Transverse colon (tissue), 4 donors: ENCODE results near the gene MTURN. TPM values are rescaled to one million over a fixed set of nuclear protein-coding genes. Genes with fewer than 3 reads are reported as not detected.

Source experiments
- DNase-seq: peaks from one replicate; pipeline ENCODE4 v3.0.0-alpha.2; 2019
- H3K27ac ChIP-seq, 4 donors: fragments of 200-600 bp; sonication (generic); 2 replicates each; pipeline ENCODE4 v1.5.1; 2016 to 2018; ENCODE audit warnings: inconsistent platforms in 4 of 4
- H3K27me3 ChIP-seq: fragments of 200-600 bp; sonication (generic); 2 replicates; pipeline ENCODE4 v1.5.1; 2017; ENCODE audit warnings: inconsistent platforms
- H3K36me3 ChIP-seq, 4 donors: fragments of 200-600 bp; sonication (generic); 2 replicates each; pipeline ENCODE4 v1.5.1; 2017 to 2019; ENCODE audit warnings: inconsistent platforms in 4 of 4
- H3K4me1 ChIP-seq, 4 donors: fragments of 200-600 bp; sonication (generic); 2 replicates each; pipeline ENCODE4 v1.5.1; 2017 to 2020; ENCODE audit warnings: inconsistent platforms in 4 of 4
- H3K4me3 ChIP-seq, 4 donors: fragments of 200-600 bp; sonication (generic); 1 replicate in 1 of 4; 2 replicates in 3 of 4; pipeline versions ENCODE4 v1.5.1 to v1.6.1; 2017 to 2019; ENCODE audit warnings: inconsistent platforms in 4 of 4
- H3K9me3 ChIP-seq, 2 donors: fragments of 200-600 bp; sonication (generic); 2 replicates each; pipeline ENCODE4 v1.5.1; 2017 to 2019; ENCODE audit warnings: inconsistent platforms in 2 of 2
- CTCF ChIP-seq, 5 experiments: fragments of 200-600 bp in 3 of 5; fragments of 450-650 bp in 2 of 5; sonication (generic) in 3 of 5; IDR thresholded peaks; 1 replicate in 2 of 5; 2 replicates in 3 of 5; pipeline ENCODE4 v1.5.1; 2016 to 2017; ENCODE audit warnings: antibody characterized with exemption in 5 of 5, inconsistent platforms in 3 of 5, mild to moderate bottlenecking in 2 of 5, moderate library complexity in 1 of 5
- EP300 ChIP-seq: sonication (generic); formaldehyde crosslinking; IDR thresholded peaks from one replicate; pipeline ENCODE4 v1.6.1; 2017; ENCODE audit warnings: antibody characterized with exemption, low read depth
- POLR2A ChIP-seq: fragments of 450-650 bp; IDR thresholded peaks from one replicate; pipeline ENCODE4 v1.6.1; 2016; ENCODE audit warnings: antibody characterized with exemption, mild to moderate bottlenecking, moderate library complexity
- POLR2AphosphoS5 ChIP-seq, 3 donors: sonication (generic); formaldehyde crosslinking; IDR thresholded peaks; one replicate each; pipeline ENCODE4 v1.6.1; 2016; ENCODE audit warnings: antibody characterized with exemption in 3 of 3
- WGBS, 2 donors: methylation state at CpG; one replicate each; pipeline ENCODE4 v1.1.5; 2018; ENCODE audit warnings: low coverage in 1 of 2; 5-methylcytosine and 5-hydroxymethylcytosine counted together
- in situ Hi-C, 4 donors: fragments of 200-750 bp; cut with MboI; loops; one replicate each; pipeline versions ENCODE4 v1.15.0 to v1.15.1; 2017; ENCODE audit warnings: low sequenced_read_pairs in 3 of 4, low pct_ligation_motif_present in 1 of 4, low pct_unique_long_range_greater_than_20kb in 1 of 4
- intact Hi-C: fragments of 100-400 bp; cut with DNase I; formaldehyde crosslinking; loops from one replicate; pipeline ENCODE4 v1.15.1; 2023; ENCODE audit warnings: low total_unique reads
- total RNA-seq, 4 donors: library from RNA; depleted of rRNA; stranded (reverse); fragments of >200 nt; gene quantifications; one replicate each; pipeline ENCODE4 v1.1.0, GENCODE V29; 2016

The MTURN gene
- total RNA-seq, 4 donors from 2014 or later, result 7.9 to 28.3 (median 15.0) TPM

GRCh38 chr7:30102281-30102680 is 32.5 kb upstream of the MTURN start:
- intact Hi-C loops (no loop called here), in situ Hi-C loops (no loop called here)
- Histone ChIP-seq H3K36me3 (no peaks in the 10 kb centered on the region), H3K27ac (no peak overlapping the region), H3K4me3 (no peak overlapping the region), H3K27me3 (no peaks in the 10 kb centered on the region), H3K4me1 (no peaks in the 10 kb centered on the region), H3K9me3 (no peaks in the 10 kb centered on the region)
- no peak for DNase-seq
- WGBS, 2 donors, result 72 to 80% methylated on average over 3 of the region's 3 CpGs
- TF ChIP-seq POLR2A (no peak), POLR2AphosphoS5 (IDR thresholded peaks at IDR 0.05) (no peak), EP300 (no peak), CTCF (IDR thresholded peaks at IDR 0.05) (no peak)

DNA sequence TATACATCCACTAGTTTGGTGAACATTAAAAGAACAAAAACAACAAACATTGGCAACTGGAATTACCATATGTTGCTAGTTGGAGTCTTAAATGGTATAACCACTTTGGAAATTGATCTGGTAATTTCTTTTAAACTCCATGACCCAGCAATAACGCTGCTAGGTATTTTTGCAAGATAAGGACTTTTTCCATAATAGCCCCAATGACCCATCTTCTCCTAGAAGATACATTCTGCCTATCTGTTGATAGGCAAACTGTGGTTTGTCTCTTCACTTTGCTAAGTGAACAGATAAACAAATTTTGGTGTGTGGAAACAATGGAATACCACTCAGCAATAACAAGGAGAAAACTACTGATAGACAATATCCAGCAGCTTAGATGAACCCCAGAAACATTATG is 30.6 kb upstream of the MTURN start:
- Histone ChIP-seq H3K36me3 (no peaks in the 10 kb centered on the region), H3K27ac (no peak overlapping the region), H3K9me3 (no peaks in the 10 kb centered on the region), H3K4me3 (no peak overlapping the region), H3K4me1 (no peaks in the 10 kb centered on the region), H3K27me3 (no peaks in the 10 kb centered on the region)
- DNase-seq, result no peak
- in situ Hi-C loops (no loop called here), intact Hi-C loops (no loop called here)
- no peak for TF ChIP-seq POLR2A
- TF ChIP-seq EP300, result no peak
- TF ChIP-seq CTCF (IDR thresholded peaks at IDR 0.05), result no peak
- TF ChIP-seq POLR2AphosphoS5 (IDR thresholded peaks at IDR 0.05), result no peak
- 90 to 100% methylated on average over 1 of the region's 1 CpG for WGBS, 2 donors

GRCh38 chr7:30112103-30112713 is 22.6 kb upstream of the MTURN start:
- Histone ChIP-seq H3K27ac (no peak overlapping the region), H3K36me3 (no peaks in the 10 kb centered on the region), H3K9me3 (peaks cover 4 to 7% of the 10 kb centered on the region in 2 donors), H3K4me3 (no peak overlapping the region), H3K4me1 (no peaks in the 10 kb centered on the region), H3K27me3 (no peaks in the 10 kb centered on the region)
- no peak for DNase-seq
- 91% methylated on average over 5 of the region's 5 CpGs for WGBS, 2 donors
- in situ Hi-C loops, result no loop called here
- intact Hi-C loops, result no loop called here
- TF ChIP-seq CTCF (IDR thresholded peaks at IDR 0.05) (no peak), EP300 (no peak), POLR2A (no peak), POLR2AphosphoS5 (IDR thresholded peaks at IDR 0.05) (no peak)

- H3K4me1 ChIP-seq, result no peaks in the 10 kb centered on the region
- H3K4me3 ChIP-seq, result no peak overlapping the region
- in situ Hi-C loops, result no loop called here
- H3K27ac ChIP-seq, result no peak overlapping the region
- no peaks in the 10 kb centered on the region for H3K27me3 ChIP-seq
- no peaks in the 10 kb centered on the region for H3K36me3 ChIP-seq
- intact Hi-C loops, result no loop called here
- DNase-seq, result no peak
- TF ChIP-seq CTCF (IDR thresholded peaks at IDR 0.05) (no peak), POLR2AphosphoS5 (IDR thresholded peaks at IDR 0.05) (no peak), EP300 (no peak), POLR2A (no peak)
- H3K9me3 ChIP-seq, result peaks cover 4 to 7% of the 10 kb centered on the region in 2 donors
These were observed 21.6 kb upstream of the MTURN start for GRCh38 chr7:30113144-30113543.
